NCI-H1105 (cell line): ENCODE data around the gene SNX27.
A peak's percentile ranks its signal among the peaks of the same experiment; 100 is the strongest.

Experiments
- DNase-seq: peaks from one replicate; lab custom pipeline; 2025; lab: John Stamatoyannopoulos, UW

Gene SNX27

GRCh38 chr1:151706464-151707415 is 94.9 kb downstream of the SNX27 start:
- DNase-seq = no peak

DNA sequence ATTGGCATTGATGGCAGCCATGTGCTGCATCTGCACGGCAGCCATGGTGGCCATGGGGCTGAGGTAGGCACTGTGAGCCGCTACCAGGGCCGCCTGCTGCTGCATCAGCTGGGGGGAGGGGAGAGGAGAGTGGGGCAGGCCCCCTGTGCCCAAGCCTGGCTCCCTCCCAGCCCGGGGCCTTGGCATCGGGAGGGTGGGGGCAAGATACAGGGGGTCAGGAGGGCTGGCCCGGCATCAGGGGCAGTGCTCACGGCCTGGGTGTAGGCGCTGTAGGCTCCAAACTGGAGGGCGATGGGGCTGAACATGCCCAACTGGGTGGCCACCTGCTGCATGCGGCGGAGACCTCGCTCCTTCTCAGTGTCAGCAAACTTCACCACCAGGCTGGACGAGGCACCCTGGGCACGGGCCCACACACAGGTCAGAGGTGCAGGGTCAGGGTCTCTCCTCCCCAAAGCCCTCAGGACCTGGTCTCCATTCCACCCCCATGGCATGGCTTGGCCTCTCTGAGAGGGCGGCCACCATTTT is 95.8 kb downstream of the SNX27 start:
- DNase-seq = no peak

DNA sequence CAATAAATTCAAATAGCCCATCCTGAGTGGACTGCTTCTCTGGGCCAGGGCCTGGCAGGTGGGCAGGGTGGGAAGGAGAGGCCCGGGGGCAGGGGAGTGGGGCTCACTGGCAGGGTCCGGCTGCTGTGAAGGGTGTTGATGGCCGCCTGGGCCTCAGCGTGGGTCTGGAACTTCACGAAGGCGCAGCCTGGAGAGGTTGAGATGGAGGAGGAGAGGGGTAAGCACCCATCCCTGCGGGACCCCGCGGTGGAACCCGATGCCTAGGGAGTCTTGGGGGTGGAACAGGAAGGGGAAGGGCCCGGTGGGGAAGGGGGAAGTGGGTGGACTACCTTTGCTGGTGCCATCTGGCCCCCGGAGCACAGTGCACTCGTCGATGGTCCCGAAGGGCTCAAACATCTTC is 97.0 kb downstream of the SNX27 start:
- no peak for DNase-seq

- DNase-seq = peak; percentile 13
Measured at GRCh38 chr1:151710187-151710840, 98.5 kb downstream of the SNX27 start.

DNA sequence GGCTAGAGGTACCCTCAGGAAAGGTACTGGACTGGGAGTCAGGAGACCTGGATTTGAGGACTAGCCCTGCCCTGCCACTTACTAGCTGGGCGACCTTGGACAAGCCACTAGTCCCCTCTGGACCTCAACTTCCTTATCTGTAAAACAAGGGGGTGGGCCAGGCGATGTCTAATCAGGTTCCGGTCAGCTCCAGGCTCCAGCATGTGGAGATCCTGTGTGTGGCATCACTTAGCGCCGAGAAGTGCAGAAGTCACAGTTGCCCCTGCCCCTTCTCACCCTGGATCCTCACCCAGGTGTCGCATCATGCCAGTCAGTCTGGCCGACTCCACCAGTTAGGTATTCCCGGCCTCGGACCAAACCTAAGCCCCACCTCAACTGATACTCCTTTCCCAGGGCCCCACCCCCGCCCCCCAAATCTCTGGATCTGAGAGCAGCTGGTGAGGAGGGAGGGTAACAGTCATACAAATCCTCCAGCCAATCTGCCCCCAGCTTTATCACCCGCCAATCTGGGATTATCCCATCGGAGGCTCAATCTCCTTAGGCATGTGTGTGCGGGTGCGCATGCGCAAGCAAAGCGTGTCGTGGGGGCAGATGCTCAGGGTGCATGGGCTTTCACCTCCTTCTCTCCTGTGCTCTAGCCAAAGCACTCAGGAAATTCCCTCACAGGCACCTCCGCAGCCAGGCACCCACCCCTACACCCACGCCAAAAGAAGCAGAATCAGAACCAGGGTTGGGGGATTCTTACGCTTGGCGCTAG is 99.4 kb downstream of the SNX27 start:
- DNase-seq = no peak

DNA sequence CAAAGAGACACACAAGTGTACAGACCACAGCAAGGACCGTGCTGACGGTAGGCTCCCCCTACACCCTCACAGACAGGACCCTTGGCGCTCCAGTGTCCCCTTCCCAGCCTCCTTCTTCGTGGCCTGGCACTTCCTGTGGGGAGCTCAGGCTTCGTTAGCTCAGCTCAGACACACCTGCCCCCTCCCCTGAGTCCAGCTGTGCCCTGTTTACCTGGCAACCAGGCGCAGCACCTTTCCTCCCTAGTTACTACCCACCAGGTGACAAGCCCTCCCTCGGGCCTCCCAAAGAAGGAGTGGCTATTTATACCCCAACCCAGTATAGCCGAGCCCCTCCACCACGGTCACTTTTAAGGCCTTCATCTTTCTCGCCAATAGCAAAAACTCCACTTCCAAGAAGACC is 100.1 kb downstream of the SNX27 start:
- DNase-seq = no peak

- DNase-seq = no peak
Measured at GRCh38 chr1:151713044-151713443, 101.2 kb downstream of the SNX27 start.

- DNase-seq = peak; percentile 33
Measured at GRCh38 chr1:151713874-151714273, 102.0 kb downstream of the SNX27 start.

DNA sequence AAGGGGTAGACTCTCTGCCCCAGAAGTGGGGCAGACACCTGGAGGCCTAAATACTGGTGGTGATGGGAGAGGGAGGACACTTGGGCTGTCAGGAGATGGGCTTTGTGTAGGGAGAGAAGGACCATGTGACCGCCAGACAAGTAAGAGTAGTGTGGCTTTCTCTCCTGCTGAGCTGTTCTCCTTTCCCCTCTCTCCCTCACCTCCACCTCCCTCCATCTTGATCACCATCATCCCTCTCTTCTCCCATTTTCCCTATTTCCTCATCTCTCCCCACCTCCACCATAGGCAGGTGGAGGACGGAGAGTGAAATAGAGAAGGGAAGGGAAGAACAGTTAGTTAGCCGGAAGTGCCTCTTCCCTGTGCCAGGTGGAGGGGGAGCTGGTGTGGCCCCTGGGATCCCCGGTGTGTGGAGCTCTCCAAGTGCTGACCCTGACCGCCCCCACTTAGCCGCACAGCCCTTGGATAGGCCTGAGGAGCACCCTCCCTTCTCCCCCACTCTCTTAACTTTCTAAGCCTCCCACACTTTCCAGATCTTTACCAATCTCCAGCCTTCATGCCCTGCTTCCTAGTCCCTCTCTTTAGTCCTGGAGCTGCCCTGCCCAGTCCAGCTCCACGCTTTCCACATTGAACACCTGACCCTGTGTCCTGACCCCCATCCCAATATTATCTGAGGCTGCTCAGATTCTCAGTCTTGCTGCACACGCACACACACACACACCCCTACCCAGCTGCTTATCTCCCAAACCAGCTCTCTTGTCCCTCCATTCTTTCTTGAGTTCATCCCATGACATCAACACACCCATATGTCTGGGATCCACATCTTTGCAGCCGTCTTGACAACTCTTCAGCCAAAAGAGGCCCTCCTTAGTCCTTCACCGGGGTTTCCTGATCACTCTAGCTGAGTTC is 103.2 kb downstream of the SNX27 start:
- DNase-seq = no peak

DNA sequence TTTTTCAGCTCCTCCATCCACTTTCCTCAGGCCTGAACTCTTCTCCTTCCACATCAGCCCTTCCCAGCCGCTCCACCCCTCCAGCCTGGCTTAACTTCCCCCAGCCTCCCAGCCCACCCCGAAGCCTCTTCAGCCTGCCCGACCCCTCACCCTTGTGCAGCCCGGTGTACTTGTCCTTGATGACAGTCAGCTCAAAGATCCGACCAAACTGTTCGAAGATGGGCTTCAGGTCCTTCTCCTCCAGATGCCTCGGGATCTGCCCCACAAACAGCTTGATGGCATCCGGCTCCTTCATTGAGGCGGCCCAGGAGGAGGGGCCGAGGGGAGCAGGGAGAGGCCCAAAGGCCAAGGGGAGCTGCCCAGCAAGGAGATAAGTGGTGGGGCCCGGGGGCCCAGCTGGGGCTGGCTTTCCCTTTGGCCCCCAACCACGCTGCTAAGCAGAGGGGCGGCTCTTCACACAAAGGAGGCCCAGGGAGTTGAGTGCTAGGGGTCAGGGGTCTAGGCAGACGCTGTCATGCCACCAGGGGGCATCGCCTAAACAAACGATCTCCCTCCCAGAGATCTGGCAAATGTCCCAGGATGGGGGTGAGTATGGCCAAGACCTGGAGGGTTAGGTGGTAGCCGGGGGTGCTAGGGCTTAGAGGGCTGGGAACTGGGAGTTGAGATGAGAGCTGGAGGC is 104.0 kb downstream of the SNX27 start:
- DNase-seq = peak; percentile 79

- DNase-seq = no peak
Measured at GRCh38 chr1:151716405-151716762, 104.5 kb downstream of the SNX27 start.

- DNase-seq = peak; percentile 99
Measured at GRCh38 chr1:151716771-151717631, 105.2 kb downstream of the SNX27 start, which contains the start of gene CELF3. TSS of gene CELF3 (minus strand) at chr1:151716803. CDS start at chr1:151716020, 783 bp downstream.

GRCh38 chr1:151718011-151718431 is 106.2 kb downstream of the SNX27 start:
- no peak for DNase-seq

DNA sequence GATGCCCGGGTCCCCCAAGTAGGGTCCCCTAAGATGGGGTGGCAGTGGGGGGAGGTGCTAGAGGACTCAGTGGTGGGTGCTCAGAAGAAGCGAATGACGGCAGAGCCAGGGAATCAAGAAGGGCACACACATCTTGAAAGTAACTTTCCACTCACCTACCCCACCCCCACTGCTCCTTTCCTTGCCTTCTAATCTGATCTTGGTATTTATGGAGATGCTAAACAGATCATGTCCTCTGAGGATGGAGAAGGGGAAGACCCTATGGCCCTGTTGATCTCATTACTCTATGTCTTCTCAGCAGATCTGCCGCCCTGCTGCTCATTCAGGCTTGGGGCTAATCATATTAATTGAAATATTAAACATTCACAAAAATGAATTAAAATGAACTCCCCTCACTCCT is 106.8 kb downstream of the SNX27 start:
- DNase-seq = no peak

DNA sequence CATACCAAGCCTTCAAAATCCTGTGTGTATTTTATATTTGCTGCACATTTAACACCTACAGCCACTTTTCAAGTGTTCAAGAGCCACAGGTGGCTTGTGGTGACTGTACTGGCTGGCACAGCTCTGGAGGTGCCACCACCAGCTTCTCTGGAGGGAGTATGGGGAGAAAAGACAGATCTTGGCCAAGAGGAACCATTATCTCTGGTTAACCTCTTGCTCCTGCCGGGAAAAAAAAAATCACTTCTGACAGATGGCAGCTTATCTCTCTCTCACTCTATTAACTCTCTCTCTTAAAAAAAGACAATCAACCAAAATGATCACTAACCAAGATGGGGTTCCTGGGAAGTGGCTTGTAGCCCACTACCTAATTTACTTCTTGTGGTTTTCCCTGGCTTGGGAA is 108.3 kb downstream of the SNX27 start:
- DNase-seq = no peak

DNA sequence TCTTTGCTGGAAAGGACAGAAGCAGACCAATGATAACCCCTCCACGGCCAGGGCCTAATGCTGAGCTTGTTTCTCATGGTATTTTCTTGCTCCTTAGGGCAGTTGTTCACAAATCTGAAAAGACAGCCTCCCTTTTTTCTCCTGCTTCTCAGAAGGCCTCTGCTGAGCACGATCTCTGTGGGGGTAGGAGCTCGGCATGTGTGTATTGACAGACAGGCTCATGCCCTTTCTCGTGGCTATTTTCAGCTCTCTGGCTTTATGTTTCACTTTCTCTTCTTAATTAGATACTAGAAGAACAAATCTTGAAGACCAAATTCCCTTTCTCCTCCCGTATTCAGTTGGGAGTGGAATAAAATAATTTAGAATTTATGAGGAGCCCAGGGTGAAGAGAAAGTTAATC is 108.7 kb downstream of the SNX27 start:
- DNase-seq = no peak

- DNase-seq = peak; percentile 25
Measured at GRCh38 chr1:151720974-151721787, 109.3 kb downstream of the SNX27 start, which contains the start of gene RIIAD1. TSS of gene RIIAD1 (plus strand) at chr1:151721522. CDS start at chr1:151721537, 15 bp downstream.

DNA sequence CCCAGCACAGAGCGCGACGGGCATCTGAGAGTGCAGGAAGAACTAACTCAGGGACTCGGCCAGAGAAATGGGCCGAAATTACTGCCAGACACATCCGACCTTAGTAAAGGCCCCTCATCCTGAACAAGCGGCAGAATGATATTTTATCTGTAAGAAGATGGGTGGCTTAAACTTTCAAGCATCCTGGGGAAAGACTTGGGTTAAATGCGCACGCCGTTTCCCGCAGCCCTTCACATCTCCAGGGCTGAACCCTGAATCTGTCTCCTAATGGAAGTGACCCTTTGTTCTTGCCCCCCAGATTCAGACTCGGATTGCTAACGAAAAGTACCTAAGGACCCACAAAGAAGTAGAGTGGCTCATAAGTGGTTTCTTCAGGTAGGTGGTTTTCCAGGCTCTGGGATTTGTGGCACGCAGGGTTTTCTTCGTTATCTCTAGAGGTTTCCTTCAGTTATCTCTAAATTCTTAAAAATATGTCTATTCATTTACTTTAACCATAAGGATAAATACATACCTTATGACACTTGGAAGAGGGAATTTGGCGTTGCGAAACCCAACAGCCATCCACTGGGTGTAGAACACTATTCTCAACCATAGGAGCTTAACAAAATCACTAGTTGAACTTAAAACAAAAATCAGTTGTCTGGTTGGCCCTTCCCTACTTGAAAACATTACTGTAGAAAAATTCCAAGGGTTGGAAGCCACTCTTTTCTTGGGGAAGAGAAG is 110.1 kb downstream of the SNX27 start:
- DNase-seq = no peak
